Stimulated activated CD8-positive, alpha-beta memory T cell treated with anti-CD3 and anti-CD28 coated beads, Interleukin-15, amount 100 ng/mL, for 48 hours (primary cell): ENCODE data around the gene HTR2A.
"Not testable (repeated sequence)": the region's sequence is repeated elsewhere in the genome, so short reads cannot be mapped to it uniquely, and the experiment has no call there.

ENCODE experiments used
- DNase-seq, 2 donors: peaks; one replicate each; pipeline ENCODE4 v3.0.0-alpha.2; 2020; ENCODE audit warnings: low read depth in 2 of 2

The HTR2A gene

GRCh38 chr13:46810440-46810839 is 86.4 kb downstream of the HTR2A start:
- no peak for DNase-seq

- not testable (repeated sequence) for DNase-seq
Observed at GRCh38 chr13:46804921-46805320, 91.9 kb downstream of the HTR2A start.

GRCh38 chr13:46804391-46804815 is 92.5 kb downstream of the HTR2A start:
- no peak for DNase-seq

- DNase-seq, result no peak
Observed at GRCh38 chr13:46803586-46803985, 93.3 kb downstream of the HTR2A start.

GRCh38 chr13:46801858-46802257 is 95.0 kb downstream of the HTR2A start:
- DNase-seq, result no peak

- no peak for DNase-seq
Observed at GRCh38 chr13:46799139-46799538, 97.7 kb downstream of the HTR2A start.

GRCh38 chr13:46797501-46798237 is 99.2 kb downstream of the HTR2A start:
- DNase-seq, result no peak

- DNase-seq, result peak; percentile 87 to 90
Observed at GRCh38 chr13:46796515-46797474, 100.1 kb downstream of the HTR2A start, which contains the start of gene ESD. Gene ESD, minus strand, starts transcription at chr13:46797161. Its CDS starts 5,748 bp downstream, at chr13:46791413.

GRCh38 chr13:46796129-46796514 is 100.7 kb downstream of the HTR2A start:
- DNase-seq, result no peak

GRCh38 chr13:46795321-46795720 is 101.5 kb downstream of the HTR2A start:
- DNase-seq, result no peak

GRCh38 chr13:46783504-46783903 is 113.3 kb downstream of the HTR2A start:
- no peak for DNase-seq

- DNase-seq, result no peak
Observed at GRCh38 chr13:46782691-46783090, 114.2 kb downstream of the HTR2A start.

- no peak for DNase-seq
Observed at GRCh38 chr13:46782066-46782465, 114.8 kb downstream of the HTR2A start.
